H1 (cell line): ENCODE data around the gene ZNF277. TPM values are rescaled to one million over a fixed set of nuclear protein-coding genes. Genes with fewer than 3 reads are reported as not detected.

Experiments used
- polyA plus RNA-seq, 7 experiments: library from polyadenylated mRNA; depleted of rRNA in 3 of 7; stranded (reverse) in 5 of 7; unstranded in 2 of 7; fragments of >200 nt in 5 of 7; fragments of 200-250 nt in 2 of 7; gene quantifications; 1 replicate in 5 of 7; 2 replicates in 1 of 7; 4 replicates in 1 of 7; pipeline versions ENCODE4 v1.2.1 to v1.2.3, GENCODE V29; 2011 to 2013; ENCODE audit warnings: missing spikeins in 2 of 7, mixed read lengths in 2 of 7
- total RNA-seq: library from RNA; stranded (reverse); fragmentation: NEBNext Ultra II Directional; extraction: Animal tissue kit (Norgen Biotek cat#: 25700); gene quantifications from 2 replicates; pipeline ENCODE4 v1.2.1, GENCODE V29; 2021

Gene ZNF277
- total and polyA plus RNA-seq, 2 of the 8 experiments (the other 6 are each of a cell fraction or from before 2014, with no cell fraction given), result 5.1 to 21.7 TPM

Other genes starting within 250 kb of the ZNF277 start
- 23.6 and 26.9 TPM in 2 replicates for gene DOCK4, start 296 bp upstream of the ZNF277 start, total RNA-seq
- gene DOCK4, start 296 bp upstream of the ZNF277 start, polyA plus RNA-seq (2011; rRNA removed), result 5.1 and 6.2 TPM in 2 replicates
- 50.4 and 50.5 TPM in 2 replicates for gene IFRD1, start 243.8 kb downstream of the ZNF277 start, total RNA-seq
- gene IFRD1, start 243.8 kb downstream of the ZNF277 start, polyA plus RNA-seq (2011; rRNA removed), result 17.1 and 23.0 TPM in 2 replicates